GM18502 (cell line): ENCODE data around the gene MORC1.

ENCODE experiments used
- ATAC-seq: cut with Tn5 transposase; IDR thresholded peaks from one replicate; pipeline ENCODE4 v1.9.1; 2021; ENCODE audit warnings: mild to moderate bottlenecking; ENCODE audit not compliant: unreplicated experiment, poor library complexity

MORC1 gene

DNA sequence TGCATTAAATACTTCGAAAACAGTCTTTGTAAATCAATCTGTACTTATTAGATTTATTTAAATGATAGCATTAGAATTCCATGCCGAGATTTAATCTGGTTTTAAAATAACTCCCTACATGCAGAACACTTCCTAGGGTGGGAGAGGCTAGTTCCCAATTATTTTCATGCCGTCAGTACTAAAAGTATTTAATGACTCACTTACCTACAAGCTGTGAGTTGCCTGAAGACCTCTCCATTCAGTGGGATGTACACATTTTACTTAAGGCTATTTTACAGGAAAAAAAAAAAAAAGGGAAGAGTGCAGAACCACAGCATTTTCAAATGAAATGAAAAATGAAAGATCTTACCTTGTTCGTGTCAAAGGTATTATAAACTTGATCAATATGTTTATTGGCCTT, 164.7 kb downstream of the MORC1 start:
- no peak for ATAC-seq

DNA sequence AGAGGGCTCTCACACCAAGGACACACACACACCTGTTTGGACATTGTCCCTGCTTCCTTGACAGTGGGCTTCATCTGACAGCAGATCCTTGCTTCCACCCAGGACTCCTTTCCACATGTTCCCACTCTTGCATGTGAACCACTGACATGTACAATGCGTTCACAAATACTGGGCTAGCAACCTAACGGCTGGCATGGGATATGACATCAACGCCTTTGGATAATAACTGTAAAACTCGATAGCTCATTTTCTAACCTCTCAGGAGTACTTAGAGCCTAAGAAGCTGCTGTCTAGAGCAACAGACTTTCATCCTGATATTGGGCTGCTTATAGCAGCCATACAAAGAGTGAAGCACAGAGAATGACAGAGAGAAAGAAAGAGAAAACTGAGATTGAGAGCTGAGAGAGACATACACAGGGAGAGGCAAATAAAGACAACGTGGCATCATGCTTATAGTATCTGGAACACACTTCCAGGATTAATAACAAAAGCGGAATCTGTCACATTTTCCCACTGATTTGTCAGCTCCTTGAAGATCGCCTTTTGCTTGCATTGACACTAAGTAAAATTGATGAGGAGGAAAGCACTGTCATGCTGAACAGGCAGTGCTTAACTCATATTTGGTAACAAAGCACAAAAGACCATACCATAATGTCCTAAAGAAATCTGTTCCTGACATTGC, 166.0 kb downstream of the MORC1 start:
- no peak for ATAC-seq

DNA sequence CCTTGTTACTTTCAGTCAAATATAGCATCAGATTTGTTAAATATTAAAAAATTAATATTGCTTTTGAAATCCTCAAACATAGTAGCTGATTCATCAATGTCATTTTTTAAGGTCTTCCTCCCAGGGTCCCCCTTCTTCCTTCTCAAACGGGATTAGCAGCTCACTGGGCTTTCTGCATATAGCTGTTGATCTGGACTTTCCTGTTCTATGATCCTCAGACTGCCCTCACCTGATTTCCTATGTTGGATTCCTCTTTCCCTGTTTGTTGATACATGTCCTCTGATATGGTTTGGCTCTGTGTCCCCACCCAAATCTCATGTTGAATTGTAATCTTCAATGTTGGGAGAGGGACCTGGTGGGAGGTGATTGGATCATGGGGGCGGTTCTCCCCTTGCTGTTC, 170.1 kb downstream of the MORC1 start:
- no peak for ATAC-seq

DNA sequence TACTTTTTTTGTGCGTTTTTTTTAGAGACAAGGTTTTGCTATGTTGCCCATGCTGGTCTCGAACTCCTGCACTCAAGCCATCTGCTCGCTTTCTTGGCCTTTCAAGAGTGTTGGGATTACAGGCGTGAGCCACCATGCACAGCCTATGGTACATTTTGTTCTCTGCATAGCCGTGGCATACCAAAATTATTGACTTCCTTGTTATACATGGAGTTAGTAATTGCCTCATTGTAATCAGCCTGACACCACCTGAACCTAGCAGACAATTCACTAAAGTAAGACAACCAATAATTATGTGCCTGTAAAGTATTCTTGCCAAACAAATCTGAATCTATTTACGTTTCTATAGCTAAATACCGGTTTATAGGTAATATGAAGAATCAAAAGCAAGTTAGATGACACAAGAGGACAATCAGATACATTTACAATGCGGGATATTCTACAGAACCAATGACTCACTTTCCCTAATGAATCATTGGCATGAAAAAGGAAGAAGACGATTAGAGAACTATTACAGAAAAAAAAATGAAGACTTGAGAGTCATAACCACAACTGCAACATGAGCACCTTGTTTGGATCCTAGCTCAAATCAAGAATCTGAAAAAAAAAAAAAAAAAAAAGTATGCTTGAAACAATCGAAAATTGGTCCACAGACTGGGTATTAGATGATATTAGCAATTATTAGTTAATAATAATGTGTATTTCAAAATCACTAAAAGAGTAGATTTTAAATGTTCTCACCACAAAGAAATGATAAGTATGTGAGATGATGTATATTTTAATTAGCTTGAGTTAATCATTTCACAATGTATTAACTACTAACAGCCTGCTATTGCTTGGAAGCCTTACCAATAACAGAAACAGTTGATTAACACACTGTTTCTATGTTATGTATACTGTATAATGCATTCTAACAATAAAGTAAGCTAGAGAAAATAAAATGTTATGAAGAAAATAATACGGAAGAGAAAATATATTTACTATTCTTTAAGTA, 171.3 kb downstream of the MORC1 start:
- ATAC-seq = no peak

DNA sequence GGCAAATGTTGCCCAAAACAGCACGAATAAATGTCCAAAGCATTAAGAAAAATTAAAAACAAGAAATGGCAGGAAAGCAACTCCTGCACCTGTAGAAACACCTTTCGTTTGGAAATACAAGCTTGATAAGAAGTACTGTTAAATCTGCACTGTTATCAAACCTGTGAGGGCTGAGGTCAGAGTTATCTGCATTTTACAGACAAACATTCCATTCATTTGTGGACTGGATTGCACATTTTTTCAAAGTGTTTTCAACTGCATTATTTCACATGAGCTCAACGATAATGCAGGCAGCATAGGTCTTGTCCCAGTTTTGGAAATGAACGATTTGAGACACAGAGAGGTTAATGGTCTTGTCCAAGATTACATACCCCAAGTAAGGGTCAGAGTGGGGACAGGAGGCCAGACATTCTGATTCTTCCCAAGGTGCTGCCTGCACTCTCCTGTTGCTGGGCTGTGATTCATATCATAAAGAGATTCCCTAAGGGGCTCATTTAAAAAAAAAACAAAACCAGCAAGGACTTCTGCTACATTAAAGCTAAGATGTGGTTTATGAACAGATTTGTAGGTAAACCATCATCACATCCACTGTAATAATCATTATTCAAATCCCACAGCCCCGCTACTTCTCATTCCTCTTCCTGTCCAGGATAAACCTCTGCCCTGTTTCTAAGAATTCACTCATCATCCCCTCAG, 177.2 kb downstream of the MORC1 start:
- no peak for ATAC-seq

DNA sequence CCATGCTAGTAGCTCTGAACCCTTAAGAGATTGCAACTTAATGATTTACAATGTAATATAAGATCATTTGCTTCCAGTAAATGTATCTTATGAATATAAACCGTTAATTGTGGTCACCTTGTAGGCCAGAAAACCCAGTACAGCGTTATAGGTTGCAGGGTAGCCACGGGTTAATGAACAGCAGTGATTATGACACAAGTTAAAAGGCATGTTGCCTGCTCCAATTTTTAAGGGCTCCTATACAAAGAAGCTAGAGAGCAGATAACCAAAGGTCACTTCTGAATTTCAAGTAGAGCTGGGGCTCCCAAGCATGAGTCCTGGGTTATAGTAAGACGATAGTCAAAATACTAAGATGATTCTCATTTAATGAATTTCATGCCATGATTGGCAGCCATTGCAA, 177.8 kb downstream of the MORC1 start:
- no peak for ATAC-seq

DNA sequence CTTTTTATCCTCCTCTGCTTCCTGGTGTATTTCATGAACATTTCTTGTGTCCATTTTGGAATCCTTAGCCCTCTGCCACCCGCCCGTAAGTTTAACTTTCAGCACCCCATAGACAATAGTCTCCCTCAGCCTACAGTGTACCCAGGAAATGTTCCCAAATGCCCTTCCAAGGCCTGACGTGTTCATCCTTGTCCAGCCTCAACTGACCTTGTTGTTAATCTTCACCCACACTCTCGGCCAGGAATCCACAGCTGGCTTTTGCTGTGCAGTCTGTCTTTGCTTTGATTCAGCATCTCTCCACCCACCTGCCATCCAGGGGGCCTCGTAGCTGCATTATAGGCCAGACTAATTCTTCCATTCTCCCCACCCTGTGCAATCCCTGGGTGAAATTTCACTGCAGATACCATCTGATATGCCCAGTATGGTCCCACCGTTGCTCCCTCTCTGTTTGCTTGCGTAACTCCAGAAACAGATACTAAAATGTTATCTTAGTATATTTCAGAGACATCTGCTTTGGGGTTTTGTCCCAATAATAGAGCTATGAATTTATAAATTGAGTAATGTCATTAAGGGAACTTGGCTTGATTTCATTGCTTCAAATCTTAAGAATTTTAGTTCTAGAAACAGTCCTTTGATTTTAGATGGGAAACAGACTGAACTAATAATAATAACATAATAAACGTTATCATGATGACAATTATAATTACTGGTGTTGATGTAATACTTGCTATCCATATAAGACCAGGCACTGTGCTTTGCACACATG, 180.8 kb downstream of the MORC1 start:
- ATAC-seq = no peak

DNA sequence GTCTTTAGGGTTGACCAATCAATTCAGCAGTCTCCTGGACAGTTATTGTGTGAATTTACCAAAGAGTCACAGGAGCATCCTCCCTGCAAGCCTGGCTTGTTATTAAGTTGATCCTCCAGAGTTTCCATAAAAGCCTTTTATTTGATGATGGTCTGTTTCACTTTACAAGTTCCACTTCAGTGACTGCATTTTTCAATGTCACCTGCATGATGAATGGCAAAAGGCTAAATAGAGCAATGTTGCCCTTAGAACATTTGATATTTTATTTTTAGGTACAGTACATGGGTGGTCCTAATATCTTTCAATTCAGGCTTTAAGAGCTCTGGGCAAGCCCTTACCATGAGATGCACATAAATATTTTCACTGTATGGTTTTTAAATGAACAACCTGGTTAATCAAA, 186.9 kb downstream of the MORC1 start:
- no peak for ATAC-seq

DNA sequence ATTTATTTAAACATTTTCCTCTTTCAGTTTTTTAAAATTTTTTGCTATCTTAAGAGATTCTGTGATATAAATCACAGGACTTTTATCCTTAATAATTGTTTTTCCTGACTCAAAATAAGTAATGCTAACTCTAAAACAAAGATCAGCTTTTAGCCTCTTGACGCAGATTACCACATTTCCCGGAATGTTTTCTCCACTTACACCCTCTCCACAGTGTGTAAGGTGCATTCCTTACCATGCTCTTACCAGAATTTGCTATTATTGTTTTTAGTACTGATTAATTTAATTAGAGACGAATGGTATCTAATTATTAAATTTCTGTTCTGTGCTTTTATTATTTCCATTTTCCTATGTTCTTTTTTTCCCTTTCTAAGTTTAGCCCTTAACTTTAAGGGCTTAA, 199.1 kb downstream of the MORC1 start:
- no peak for ATAC-seq

DNA sequence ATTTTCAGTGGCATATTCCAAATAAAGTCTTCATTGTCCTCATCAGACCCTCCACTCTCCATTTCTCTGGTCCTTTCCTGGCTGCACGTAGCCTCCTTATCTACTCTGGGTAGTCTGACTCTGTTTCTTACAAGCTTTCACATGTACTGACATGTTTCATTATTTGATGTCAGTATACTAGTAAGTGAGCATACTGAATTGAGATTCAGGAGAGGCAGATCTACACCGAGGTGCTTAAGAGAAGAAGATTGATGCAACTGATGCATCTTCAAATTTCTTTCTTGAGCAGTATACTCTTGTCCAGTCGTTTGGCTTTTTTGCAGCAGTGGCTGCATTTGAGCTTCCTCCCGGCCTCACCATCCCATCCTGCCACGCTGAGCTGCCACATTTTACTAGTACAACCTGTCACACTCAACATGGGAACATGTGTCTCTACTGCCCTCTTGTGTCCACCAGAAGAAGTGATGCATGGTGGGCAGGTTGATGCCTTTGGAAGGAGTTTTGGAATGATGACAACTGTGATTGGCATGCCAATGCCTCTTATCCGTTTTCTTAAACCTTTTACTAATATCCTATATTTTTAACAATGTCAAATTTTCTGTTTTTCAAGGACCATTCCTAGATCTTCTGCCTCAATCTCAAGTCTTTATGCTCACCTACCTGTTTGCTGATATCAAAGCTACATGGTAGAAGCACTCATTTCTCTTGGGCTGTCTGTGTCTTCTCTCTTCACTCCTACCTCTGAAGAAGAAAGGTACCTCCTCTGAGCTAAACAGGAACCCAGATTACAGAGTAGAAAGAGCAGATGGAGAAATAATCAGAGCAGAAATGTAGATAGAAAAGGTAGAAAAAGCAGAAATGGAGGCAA, 202.9 kb downstream of the MORC1 start:
- ATAC-seq = peak; percentile 97

DNA sequence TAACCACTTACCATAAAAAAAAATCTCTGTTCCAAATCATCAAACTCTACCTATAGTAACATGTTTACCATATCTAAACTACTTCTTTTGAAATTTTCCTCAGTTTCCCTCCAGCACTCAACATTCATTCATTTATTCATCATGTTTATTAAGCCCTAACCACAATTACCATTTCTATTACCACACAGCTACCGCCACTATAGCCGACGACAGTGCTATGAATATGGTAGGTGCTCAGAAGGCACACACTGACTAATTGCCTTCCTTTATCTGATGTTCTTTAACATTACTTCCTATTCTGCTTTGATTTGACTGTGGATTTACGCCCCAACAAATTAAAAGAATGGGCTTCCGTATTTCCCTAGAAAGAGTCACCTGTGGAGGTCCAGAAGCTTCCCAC, 208.1 kb downstream of the MORC1 start:
- no peak for ATAC-seq
